Lung microvascular endothelial cell (primary cell): ENCODE measurements around the gene BMERB1. TPM values are rescaled to one million over a fixed set of nuclear protein-coding genes. Genes with fewer than 3 reads are reported as not detected.
A peak's percentile ranks its signal among the peaks of the same experiment; 100 is the strongest.

ENCODE experiments used
- DNase-seq, 2 donors: peaks; one replicate each; pipeline versions ENCODE4 v3.0.0 to v3.0.0-alpha.2; 2010; ENCODE audit warnings: low read depth in 2 of 2
- total RNA-seq: library from RNA; depleted of rRNA; stranded (reverse); fragments of >200 nt; gene quantifications from 2 replicates; pipeline ENCODE4 v1.2.1, GENCODE V29; 2014

Gene BMERB1
- total RNA-seq, 1 donor from 2014 or later = 12.3 TPM

DNA sequence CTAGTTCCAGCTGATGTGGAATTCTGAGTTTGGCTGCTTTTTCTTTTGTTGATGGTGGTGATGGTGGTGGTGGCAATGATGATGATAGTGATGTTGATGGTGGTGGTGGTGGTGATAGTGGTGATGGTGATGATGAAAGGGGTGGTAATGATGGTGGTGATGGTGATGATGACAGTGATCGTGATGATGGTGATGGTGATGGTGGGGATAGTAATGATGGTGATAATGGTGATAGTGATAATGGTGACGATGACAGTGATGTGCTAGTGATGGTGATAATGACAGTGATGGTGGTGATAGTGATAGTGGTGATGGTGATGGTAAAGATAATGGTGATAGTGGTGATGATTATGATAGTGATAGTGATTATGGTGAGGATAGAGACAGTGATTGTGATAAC lies 61.5 kb downstream of the BMERB1 start:
- no peak for DNase-seq

DNA sequence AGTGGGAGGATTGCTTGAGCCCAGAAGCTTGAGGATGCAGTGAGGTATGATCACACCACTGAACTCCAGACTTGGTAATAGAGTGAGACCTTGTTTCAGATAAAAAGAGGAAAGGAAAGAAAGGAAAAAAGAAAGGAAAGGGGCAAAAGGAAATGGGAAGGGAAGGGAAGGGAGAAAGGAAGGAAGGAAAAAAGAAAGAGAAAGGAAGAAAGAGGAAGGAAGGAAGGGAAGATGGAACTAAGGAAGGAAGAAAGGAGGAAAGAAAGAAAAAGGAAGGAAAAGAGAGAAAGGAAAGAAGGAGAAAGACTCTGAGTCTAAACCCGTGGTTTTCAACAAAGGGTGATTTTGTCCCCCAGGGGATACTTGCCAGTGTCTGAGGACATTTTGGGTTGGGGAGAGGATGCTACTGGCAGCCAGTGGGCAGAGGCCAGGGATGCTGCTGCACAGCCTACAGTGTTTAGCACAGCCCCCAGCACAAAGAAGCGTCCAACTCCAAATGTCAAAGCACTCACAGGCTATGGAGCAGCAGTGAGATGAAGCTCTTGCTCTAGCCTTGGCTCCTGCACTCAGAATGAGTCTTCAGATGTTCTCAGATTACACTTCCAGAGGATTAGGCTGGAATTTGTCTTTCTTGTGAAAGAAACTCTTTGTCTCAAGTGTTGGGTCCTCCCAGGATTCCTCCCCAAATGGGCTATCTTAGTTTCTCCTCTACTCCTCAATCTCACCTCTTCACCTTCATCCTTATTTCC lies 64.2 kb downstream of the BMERB1 start:
- no peak for DNase-seq

DNA sequence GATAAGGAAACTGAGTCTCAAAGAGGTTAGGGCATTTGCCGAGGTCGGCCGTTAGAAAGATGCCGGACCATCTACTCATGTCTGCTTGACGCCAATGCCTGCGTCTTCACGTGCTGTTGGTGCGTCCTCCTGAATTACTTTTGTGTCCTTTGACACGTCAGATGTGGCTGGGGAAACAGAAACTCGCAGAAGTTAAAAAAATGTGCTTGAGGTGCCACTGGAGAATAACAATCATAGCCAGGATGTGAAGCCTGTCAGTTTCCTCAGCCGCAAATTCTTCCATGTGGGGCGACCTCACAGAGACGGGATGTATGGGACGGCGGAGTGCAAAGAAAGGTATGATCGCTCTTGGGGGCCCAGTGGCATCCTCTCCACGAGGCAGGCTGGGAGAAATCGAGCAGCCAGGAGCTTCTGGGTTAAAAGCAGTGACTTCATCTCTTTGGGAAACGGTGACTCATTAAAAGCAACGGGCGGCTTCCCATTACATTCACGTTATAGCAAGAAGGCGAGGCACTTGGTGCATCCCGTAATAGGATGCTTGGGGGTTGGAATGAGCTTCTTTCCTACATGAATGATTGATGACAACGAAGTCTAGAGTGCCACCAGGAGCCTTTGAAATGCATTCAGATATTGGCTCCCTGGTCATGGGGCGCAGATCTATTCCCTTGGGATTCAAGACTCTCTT lies 67.8 kb downstream of the BMERB1 start:
- peak; percentile 77 to 97 for DNase-seq

DNA sequence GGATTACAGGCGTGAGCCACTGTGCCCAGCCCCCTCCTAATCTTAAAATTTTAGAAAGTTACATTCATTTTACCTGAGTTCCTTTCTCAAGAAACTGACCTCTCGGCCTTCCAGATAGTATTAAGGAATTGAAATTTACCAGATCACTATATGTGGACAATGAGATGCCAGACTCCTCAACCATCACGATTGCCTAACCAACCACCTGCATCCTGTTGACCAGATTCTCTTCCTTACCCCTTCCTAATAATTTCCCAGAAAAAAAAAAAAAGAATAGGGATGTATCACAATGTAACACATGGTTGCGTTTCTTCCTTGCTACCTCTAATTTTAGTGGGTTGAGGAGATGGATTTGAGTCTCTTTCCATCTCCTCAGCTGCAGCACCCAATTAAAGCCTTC lies 72.1 kb downstream of the BMERB1 start:
- peak in 1 of 2 donors; percentile 61 for DNase-seq

DNA sequence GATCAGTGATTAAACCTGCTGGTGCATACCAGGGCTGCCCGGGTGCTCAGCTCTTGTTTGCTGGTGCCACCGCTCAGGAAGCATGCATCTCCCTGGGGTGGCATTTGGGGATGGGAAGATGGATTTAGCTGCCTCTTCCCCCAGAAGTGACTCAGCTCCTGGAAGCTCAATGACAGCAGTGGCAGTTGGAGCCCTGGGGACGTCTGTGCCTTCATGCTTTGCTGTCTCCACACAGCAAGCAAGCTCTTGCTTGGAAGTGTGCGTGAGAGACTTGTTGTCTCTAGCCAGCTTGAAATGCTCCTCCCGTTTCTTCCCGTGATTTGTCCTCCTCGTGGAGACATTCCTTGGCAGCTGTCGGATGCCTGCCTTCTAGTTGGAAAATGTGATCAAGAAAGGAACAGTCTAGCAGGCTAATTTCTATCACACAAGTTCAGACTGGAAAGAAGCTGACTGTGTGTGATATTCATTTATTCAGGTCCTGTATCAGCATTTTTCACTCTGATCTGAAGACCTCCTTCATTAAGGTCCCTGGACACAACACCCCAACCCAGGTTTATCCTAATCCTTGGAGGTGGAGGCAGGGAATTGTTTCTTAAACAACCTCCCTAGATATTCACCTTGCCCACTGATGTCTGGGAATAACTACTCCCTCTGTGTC lies 73.0 kb downstream of the BMERB1 start:
- peak in 1 of 2 donors; percentile 78 for DNase-seq

DNA sequence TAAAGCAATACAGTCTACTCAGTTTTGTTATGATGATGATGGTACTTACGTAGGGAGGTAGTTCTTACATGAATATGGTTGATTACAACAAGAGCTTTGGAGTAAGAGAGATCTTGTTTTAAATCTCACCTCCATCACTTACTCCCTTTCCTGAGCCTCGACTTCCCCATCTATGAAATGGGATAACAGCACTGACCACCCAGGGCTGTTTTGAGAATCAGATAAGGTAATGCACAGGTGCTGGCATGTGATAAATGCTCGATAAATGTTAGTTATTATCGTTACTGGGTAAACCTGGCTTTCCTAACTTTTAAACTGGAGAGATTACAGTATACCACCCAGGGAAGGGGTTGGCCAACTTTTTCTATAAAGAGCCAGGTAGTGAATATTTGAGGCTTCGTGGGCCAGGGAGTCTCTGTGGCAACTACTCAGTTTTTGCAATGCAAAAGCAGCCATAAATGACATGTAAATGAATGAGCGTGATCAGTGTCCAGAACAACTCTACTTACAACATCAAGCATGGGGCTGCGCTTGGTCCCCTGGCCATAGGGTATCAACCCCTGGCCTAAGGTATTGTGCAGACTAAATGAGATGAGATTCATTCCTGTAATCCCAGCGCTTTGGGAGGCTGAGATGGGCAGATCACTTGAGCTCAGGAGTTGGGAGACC lies 73.7 kb downstream of the BMERB1 start:
- no peak for DNase-seq

DNA sequence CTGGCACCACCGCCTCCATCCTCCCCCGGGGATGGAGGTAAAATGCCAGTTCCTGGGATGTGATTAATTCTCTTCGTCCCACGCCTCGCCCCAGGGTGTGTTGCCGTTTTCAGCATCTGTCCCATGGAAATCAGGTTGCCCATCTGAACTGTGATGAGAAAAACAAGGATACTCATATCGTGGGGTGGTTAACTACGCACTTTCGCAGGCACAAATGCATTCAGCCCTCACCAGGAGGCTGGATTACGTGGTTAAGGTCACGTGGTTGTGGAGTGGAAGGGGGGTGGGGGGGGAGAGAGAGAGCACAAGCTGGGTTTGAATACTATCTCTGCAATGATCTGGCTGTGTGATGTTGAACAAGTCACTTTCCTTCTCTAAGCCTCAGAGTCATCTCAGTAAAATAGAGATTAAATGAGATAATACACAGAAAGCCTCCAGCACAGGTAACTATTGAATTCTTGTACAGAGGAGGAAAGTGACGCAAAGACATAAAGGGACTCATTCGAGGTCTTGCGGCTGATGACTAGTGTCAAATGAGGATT lies 74.7 kb downstream of the BMERB1 start:
- DNase-seq = no peak

DNA sequence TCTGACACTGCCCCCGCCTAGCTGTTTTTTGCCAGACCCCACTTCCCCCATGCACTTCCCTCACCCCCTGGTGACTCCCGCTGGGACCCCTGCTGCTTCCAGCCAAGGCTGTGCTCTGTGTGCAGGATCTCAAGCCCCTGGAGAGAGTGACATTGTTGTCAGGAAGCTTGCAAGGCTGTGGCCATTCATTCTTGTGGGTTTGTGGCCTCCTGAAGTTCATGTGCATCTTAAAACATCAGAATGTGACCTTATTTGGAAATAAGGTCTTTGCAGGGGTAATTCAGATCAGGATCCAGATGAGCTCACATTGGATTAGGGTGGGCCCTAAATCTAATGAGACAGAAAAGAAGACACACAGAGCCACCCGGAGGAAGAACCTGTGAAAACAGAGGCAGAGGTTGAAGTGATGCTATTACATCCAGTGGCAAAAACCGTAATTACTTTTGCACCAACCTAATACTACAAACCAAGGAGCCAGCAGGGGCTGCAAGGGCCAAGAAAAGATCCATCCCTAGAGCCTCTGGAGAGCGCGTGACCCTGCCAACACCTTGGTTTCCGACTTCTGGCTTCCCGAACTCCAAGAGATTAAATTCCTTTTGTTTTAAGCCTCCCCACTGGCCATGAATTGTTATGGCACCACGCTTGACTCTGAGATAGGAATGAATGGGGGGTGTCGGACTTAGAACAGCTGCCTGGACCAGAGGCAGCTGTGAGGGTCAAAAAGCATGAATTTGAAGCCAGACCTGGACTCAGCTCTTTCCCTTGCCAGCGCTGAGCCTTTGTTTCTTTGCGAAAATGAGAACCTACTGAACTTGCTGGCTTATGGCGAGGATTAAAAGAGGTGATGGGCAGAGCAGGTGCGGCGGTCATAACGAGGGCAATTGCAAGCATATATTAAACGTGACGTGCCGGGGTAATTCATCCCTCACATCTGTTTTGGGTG lies 75.5 kb downstream of the BMERB1 start:
- no peak for DNase-seq

DNA sequence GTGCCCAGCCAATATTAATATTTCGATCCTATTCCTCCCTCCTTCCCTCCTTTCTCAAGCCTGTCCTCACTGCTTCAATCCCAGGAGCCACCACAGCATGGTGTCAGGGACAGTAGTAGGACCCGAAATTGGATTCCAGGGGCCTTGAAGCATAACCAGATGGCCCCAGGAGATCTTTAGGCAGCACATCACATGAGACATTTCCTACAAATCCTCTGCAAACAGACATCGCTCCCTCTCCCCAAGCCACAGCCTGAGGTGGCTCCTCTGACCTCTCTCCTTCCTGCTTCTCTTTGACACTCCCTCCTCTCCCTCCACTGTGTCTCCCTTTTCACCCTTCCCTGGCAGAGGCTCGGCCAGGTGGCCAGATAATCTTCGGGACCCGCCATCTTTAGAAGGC lies 76.6 kb downstream of the BMERB1 start:
- no peak for DNase-seq

DNA sequence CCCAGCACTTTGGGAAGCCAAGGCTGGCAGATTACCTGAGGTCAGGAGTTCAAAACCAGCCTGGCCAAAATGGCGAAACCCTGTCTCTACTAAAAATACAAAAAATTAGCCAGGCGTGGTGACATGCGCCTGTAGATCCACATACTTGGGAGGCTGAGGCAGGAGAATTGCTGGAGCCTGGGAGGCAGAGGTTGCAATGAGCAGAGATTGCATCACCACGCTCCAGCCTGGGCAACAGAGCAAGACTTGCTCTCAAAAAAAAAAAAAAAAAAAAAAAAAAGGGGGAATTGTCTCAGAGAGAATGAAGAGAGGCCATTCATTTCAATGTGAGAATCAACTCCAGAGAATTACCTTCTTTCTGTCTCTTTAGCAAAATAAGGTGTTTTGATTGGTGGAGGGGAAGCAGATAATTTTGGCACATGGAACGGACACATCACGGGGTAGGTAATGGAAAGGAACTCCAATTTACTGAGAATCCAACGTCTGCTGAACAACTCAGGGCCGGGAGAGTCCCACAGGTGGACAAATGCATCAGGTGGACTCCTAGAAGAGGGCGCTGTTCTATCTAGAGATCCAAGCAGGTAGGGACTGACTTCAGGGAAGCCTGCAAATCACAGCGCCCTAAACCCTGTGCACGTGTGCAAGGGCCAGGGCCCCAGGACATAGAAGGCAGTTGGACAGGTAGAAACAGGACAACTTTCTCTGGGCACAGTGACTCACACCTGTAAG lies 77.5 kb downstream of the BMERB1 start:
- no peak for DNase-seq

DNA sequence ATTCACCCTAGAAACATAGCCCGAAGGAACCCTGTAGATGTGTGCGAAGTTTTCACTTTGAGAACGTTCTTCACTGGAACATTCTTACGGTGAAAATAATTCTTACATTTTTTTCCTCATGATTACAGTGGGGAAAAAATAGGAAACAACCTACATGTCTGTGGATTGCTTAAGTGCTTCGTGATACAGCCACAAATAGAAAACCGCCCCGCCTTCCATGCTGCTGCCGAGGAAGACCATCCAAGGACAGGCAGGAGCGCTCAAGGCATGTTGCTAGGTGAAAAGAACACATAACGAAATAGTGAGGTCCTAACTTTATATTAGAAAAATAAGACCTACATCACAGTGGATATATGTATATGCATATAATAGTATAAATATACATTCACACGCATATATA lies 78.8 kb downstream of the BMERB1 start:
- DNase-seq = no peak

DNA sequence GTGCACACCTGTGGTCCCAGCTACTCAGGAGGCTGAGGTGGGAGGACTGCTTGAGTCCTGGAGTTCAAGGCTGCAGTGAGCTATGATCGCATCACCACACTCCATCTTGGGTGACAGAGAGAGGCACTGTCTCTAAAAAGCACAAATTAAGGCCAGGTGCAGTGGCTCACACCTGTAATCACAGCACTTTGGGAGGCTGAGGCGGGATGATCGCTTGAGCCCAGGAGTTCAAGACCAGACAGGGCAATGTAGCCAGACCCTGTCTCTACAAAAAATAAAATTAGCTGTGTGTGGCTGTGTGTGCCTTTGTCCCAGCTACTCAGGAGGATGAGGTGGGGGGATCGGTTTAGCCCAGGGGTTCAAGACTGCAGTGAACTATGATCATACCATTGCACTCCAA lies 81.6 kb downstream of the BMERB1 start:
- no peak for DNase-seq

DNA sequence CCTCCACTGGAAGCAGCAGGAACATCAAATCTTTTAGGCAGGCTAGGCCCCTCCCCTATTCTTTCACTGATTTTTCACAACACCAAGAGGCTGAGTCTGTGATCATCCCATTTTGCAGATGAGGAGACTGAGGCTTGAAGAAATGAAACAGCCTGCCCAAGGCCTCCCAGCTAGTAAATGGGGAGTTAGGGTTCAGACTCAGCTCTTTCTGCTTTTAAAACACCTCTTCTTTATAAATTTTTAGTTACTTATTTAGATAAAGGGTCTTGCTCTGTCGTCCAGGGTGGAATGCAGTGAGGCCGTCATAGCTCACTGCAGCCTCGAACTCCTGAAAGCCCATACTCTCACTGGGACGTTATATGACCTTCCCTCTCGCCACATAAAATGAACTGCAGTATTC lies 82.2 kb downstream of the BMERB1 start:
- DNase-seq = no peak

DNA sequence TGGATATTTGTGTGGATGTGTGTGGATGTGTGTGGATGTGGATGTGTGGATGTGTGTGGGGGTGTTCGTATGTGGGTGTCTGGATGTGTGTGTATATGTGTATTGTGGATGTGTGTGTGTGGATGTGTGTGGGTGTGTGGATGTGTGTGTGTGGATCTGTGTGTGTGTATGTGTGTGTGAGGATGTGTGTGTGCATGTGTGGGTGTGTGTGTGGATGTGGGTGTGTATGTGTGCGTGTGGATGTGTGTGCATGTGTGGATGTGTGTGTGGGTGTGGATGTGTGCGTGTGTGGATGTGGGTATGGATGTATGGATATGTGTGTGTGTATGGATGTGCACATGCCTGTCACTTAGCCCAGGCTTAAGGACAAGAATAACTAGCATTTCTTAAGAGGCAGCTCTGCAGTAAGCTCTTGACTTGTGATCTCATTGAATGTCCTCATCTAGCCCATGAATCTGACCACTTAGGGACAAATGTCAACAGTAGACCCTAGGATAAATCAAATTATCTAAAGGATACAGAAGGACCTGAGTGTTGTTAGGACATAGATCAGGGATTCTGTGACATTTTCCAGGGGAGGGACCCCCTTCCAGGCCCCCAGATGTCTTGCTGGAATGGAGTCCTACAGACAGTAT lies 83.5 kb downstream of the BMERB1 start:
- no peak for DNase-seq

DNA sequence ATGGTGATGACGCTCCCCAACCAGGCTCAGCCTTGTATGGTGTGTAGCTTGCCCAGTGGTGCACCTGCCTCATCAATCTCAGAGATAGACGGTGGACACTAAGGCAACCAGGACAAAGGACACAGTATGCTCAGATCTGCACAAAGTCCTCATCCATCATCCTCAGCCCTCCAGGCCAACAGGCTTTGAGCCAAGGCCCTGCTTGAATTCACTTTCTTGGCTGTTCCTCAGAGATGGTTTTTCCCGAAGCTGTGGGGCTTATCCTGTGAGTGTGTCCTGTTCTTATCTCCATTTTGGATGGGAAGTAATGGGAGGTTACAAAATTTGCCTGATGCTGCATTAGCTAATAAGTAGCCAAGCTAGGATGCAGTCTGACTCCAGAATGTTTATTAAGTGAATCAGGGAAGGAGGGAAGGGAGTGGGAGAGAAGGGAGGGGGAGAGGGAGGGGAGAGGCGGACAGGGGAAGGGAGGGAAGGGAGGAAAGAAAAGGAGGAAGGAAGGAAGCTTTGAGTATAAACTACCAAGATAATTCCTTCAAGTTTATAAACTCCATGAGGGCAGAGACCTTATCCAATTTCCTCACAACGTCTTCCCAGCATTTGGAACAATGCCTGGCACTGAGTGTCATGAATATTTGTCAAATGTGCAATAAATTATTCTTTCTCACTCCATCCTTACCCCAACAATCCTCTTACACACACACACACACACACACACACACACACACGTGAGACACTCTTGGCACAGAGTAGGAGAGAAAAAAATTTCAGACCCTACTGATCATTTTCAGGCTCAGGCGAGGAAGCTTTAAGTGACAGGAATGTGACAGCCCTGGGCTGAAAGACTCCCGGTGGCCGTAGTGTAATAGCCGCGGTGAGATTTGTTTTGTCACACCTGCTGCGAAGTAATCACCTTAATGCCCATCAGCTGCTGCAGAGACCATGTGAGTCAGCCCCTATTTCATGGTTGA lies 84.3 kb downstream of the BMERB1 start:
- peak in 1 of 2 donors; percentile 74 for DNase-seq

DNA sequence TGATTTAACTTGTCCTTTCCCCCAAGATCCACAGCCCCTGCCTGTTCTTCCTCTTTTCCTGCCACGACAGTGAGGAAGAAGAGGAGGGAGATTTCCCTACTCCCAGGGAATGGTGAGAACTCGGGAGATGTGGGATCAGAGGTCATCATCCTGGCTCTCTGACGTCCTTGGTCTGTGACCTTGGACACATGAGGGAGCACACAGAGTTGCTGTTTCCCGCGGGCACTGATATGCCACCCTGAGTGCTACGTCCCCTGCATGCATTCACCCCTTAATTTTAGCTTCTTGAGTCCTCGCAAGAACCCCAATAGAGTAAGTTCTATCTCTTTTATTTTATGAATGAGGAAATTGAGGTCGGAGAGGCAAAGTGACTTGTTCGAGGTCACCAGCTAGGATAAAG lies 85.4 kb downstream of the BMERB1 start:
- DNase-seq = no peak

DNA sequence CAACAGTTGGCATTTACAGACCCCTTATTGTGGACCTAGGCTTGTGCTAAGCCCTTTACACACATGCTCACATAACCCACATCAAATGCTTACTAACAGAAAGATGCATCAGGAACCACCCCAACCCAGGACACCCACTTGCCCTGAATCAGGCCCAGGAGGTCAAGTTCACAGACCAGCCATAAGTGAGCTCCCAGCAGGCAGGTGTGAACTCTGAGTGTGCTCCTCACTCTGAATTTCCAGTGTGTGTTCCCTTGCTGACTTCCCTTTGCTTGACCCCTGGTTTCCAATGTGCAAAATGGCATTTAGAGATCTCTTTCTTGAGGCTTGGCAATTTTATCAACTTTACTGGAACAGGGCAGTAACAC lies 87.0 kb downstream of the BMERB1 start:
- DNase-seq = no peak

DNA sequence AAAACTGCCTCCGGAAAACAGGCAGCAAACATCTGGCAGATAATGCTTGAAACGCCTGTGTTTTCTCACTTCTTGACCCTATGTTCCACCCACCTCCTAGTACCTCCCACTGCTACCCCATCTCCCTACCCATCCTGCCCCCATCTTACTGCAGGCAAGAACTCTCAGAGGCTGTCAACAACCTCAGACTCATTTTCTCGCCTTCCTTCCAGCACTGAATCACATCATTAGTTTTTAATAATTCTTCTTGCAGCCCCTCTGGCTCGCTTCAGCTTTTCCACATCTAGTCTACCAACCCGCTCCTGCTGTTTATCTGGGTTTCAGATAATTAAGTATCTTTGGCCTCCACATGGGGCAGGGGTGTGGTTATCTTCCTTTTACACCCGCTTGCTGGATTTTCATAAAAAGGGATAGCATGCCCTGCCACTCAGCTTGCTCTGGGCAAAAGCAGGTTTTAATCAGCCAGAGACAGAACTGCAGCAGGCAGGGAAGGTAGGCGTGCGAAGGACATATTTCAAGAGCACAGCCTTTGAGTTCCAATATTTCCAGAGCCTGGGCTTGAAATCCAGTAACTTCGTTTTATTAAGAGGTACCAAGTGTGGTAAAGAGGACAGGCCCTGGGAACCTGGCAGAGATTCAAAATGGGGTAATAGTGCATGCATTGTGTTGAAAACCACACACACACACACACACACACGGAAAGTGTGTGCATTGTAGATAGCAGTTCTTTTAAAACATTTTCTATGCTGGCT lies 87.5 kb downstream of the BMERB1 start:
- peak; percentile 58 to 79 for DNase-seq
